ENCODE results near the gene RIOK3.

The RIOK3 gene

DNA sequence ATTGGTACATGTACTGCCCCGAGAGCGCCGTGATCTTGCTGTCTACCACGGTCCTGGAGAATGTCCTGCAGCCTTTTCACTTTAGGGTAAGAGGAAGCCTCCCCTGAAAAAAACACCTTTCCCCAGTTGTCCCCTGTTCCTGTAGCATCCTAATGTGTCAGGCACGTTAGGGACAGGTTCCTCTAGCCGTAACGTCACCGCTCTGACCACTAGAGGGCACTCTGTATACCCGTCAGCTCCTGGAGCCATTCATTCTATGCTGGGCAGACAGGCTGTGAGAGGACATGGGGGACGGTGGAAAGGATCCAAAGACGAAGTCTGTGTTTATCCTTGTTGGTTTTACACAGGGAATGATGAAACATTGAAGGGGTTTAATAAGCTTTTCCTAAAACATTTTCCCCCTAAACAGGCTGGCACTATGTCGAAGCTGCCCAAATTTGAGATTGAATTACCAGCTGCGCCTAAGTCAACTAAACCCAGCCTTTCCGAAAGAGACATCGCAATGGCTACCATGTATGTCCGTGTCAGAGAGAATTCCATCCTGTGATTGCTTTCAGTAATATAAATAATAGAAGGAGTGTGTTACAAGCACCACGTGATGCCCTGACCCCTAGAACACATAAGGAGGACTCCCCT is 62.9 kb downstream of the RIOK3 start:
- H3K4me1 Mint-ChIP-seq (ENCODE audit: low read depth) = peaks cover 18% of the 10 kb centered on the region
- peak overlapping the region; percentile 52 for H3K27ac Mint-ChIP-seq

DNA sequence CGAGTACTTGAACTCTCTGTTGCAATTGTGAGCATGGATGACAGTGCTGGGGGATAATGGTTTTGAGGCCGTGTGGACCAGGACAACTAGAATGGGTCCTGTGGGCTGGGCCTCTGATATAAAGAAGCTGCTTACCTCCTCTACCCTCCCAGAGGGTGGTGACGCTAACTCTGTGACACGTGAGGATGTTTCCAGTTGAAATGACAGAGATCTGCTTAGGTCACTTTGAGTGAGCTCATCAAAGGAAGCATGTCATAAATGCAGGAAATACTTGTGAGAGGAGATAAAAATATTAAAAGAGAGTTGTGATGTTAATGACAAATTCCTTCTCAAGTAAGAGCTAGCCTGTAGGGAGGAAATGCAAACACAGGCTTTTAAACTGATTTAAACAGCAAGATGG is 66.6 kb downstream of the RIOK3 start:
- Mint-ChIP-seq H3K27me3 (ENCODE audit: low read depth) (no peaks in the 10 kb centered on the region), H3K4me3 (no peak overlapping the region), H3K9me3 (no peaks in the 10 kb centered on the region), H3K4me1 (ENCODE audit: low read depth) (peaks cover 8% of the 10 kb centered on the region), H3K27ac (no peak overlapping the region), H3K36me3 (ENCODE audit: low read depth) (peaks cover 60% of the 10 kb centered on the region)
- DNase-seq (ENCODE audit: low spot score) = no peak

More for the DNA sequence above, 62.9 kb downstream of the RIOK3 start:
- H3K36me3 Mint-ChIP-seq (ENCODE audit: low read depth) = peaks cover 53% of the 10 kb centered on the region
- H3K4me3 Mint-ChIP-seq = no peak overlapping the region
- DNase-seq (ENCODE audit: low spot score) = peak; percentile 61
- no peaks in the 10 kb centered on the region for H3K9me3 Mint-ChIP-seq
- no peaks in the 10 kb centered on the region for H3K27me3 Mint-ChIP-seq (ENCODE audit: low read depth)

DNA sequence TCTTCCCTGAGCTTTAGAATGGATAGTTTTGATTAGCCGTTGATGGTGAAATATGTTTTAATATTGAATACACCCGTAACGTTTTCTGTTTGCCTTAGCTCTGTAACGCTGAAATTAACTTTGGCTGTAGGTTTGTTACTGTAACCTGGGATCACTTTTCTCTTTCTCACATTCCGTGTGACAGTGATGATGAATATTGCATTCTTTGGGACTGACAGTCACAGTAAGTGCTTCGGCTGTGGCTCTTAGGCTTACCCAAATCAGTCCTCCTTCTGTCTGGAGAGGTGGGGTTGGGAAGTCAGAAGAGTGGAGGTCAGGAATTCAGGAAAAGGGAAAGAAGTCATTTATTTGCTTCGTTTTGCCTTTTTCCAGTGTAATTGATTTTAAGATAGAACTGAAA is 68.2 kb downstream of the RIOK3 start:
- H3K27me3 Mint-ChIP-seq (ENCODE audit: low read depth) = no peaks in the 10 kb centered on the region
- H3K27ac Mint-ChIP-seq = no peak overlapping the region
- no peak for DNase-seq (ENCODE audit: low spot score)
- peaks cover under 1% of the 10 kb centered on the region for H3K4me1 Mint-ChIP-seq (ENCODE audit: low read depth)
- no peak overlapping the region for H3K4me3 Mint-ChIP-seq
- H3K9me3 Mint-ChIP-seq = no peaks in the 10 kb centered on the region
- H3K36me3 Mint-ChIP-seq (ENCODE audit: low read depth) = peaks cover 64% of the 10 kb centered on the region

GRCh38 chr18:23521907-23522306 is 68.8 kb downstream of the RIOK3 start:
- DNase-seq (ENCODE audit: low spot score) = no peak
- Mint-ChIP-seq H3K4me3 (no peak overlapping the region), H3K27me3 (ENCODE audit: low read depth) (no peaks in the 10 kb centered on the region), H3K4me1 (ENCODE audit: low read depth) (no peaks in the 10 kb centered on the region), H3K9me3 (no peaks in the 10 kb centered on the region), H3K36me3 (ENCODE audit: low read depth) (peaks cover 70% of the 10 kb centered on the region), H3K27ac (peak overlapping the region; percentile 31)

GRCh38 chr18:23523429-23524212 is 70.5 kb downstream of the RIOK3 start:
- Mint-ChIP-seq H3K9me3 (no peaks in the 10 kb centered on the region), H3K27ac (no peak overlapping the region), H3K27me3 (ENCODE audit: low read depth) (no peaks in the 10 kb centered on the region), H3K4me3 (no peak overlapping the region), H3K4me1 (ENCODE audit: low read depth) (no peaks in the 10 kb centered on the region), H3K36me3 (ENCODE audit: low read depth) (peaks cover 67% of the 10 kb centered on the region)
- DNase-seq (ENCODE audit: low spot score) = no peak

GRCh38 chr18:23524213-23524707 is 71.2 kb downstream of the RIOK3 start:
- H3K27me3 Mint-ChIP-seq (ENCODE audit: low read depth) = no peaks in the 10 kb centered on the region
- DNase-seq (ENCODE audit: low spot score) = no peak
- peaks cover 68% of the 10 kb centered on the region for H3K36me3 Mint-ChIP-seq (ENCODE audit: low read depth)
- no peak overlapping the region for H3K27ac Mint-ChIP-seq
- H3K9me3 Mint-ChIP-seq = no peaks in the 10 kb centered on the region
- no peak overlapping the region for H3K4me3 Mint-ChIP-seq
- no peaks in the 10 kb centered on the region for H3K4me1 Mint-ChIP-seq (ENCODE audit: low read depth)

- H3K36me3 Mint-ChIP-seq (ENCODE audit: low read depth) = peaks cover 68% of the 10 kb centered on the region
These were observed 73.5 kb downstream of the RIOK3 start for GRCh38 chr18:23526501-23527063.

GRCh38 chr18:23528580-23529472 is 75.7 kb downstream of the RIOK3 start:
- no peak for DNase-seq (ENCODE audit: low spot score)
- H3K4me1 Mint-ChIP-seq (ENCODE audit: low read depth) = no peaks in the 10 kb centered on the region
- H3K27me3 Mint-ChIP-seq (ENCODE audit: low read depth) = no peaks in the 10 kb centered on the region
- no peaks in the 10 kb centered on the region for H3K9me3 Mint-ChIP-seq
- H3K27ac Mint-ChIP-seq = no peak overlapping the region
- no peak overlapping the region for H3K4me3 Mint-ChIP-seq
- peaks cover 68% of the 10 kb centered on the region for H3K36me3 Mint-ChIP-seq (ENCODE audit: low read depth)

More at GRCh38 chr18:23526501-23527063, 73.5 kb downstream of the RIOK3 start:
- Mint-ChIP-seq H3K27me3 (ENCODE audit: low read depth) (no peaks in the 10 kb centered on the region), H3K4me3 (no peak overlapping the region), H3K4me1 (ENCODE audit: low read depth) (no peaks in the 10 kb centered on the region), H3K9me3 (no peaks in the 10 kb centered on the region), H3K27ac (no peak overlapping the region)
- no peak for DNase-seq (ENCODE audit: low spot score)

GRCh38 chr18:23529604-23530003 is 76.5 kb downstream of the RIOK3 start:
- no peak for DNase-seq (ENCODE audit: low spot score)
- no peaks in the 10 kb centered on the region for H3K27me3 Mint-ChIP-seq (ENCODE audit: low read depth)

DNA sequence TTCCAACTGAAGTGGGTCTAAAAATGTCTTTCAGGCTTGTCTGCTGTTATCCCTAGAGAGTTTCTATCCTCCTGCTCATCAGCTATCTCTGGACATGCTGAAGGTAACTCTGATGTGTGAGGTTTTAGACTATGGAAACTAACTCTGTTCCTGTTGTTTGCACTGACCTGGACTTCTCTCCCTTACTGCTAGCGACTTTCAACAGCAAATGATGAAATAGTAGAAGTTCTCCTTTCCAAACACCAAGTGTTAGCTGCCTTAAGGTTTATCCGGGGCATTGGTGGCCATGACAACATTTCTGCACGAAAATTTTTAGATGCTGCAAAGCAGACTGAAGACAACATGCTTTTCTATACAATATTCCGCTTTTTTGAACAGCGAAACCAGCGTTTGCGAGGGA is 77.1 kb downstream of the RIOK3 start:
- Mint-ChIP-seq H3K27ac (no peak overlapping the region), H3K4me3 (no peak overlapping the region), H3K4me1 (ENCODE audit: low read depth) (no peaks in the 10 kb centered on the region), H3K27me3 (ENCODE audit: low read depth) (no peaks in the 10 kb centered on the region), H3K9me3 (no peaks in the 10 kb centered on the region), H3K36me3 (ENCODE audit: low read depth) (peaks cover 73% of the 10 kb centered on the region)
- no peak for DNase-seq (ENCODE audit: low spot score)

More at GRCh38 chr18:23529604-23530003, 76.5 kb downstream of the RIOK3 start:
- Mint-ChIP-seq H3K36me3 (ENCODE audit: low read depth) (peaks cover 69% of the 10 kb centered on the region), H3K4me3 (no peak overlapping the region), H3K9me3 (no peaks in the 10 kb centered on the region), H3K4me1 (ENCODE audit: low read depth) (no peaks in the 10 kb centered on the region), H3K27ac (no peak overlapping the region)

GRCh38 chr18:23531912-23532311 is 78.8 kb downstream of the RIOK3 start:
- DNase-seq (ENCODE audit: low spot score) = no peak
- Mint-ChIP-seq H3K4me1 (ENCODE audit: low read depth) (no peaks in the 10 kb centered on the region), H3K4me3 (no peak overlapping the region), H3K36me3 (ENCODE audit: low read depth) (peaks cover 73% of the 10 kb centered on the region), H3K9me3 (no peaks in the 10 kb centered on the region), H3K27ac (no peak overlapping the region), H3K27me3 (ENCODE audit: low read depth) (no peaks in the 10 kb centered on the region)
